Choroid plexus epithelial cell (primary cell): ENCODE measurements around the gene OTOP3.
"Not testable (repeated sequence)": the region's sequence is repeated elsewhere in the genome, so short reads cannot be mapped to it uniquely, and the experiment has no call there.

Source experiments
- DNase-seq: peaks from one replicate; pipeline ENCODE4 v3.0.0-alpha.2; 2010; ENCODE audit warnings: low read depth
- H3K4me3 ChIP-seq: 2 replicates; pipeline ENCODE4 v1.5.1; 2011; ENCODE audit warnings: low read depth, mild to moderate bottlenecking, control low read depth, low read length, moderate library complexity
- CTCF ChIP-seq: conservative IDR thresholded peaks from 2 replicates; pipeline ENCODE4 v1.5.1; 2011; ENCODE audit warnings: low read depth, mild to moderate bottlenecking, control low read depth, inconsistent platforms, low read length, moderate library complexity

The OTOP3 gene

GRCh38 chr17:74904687-74905409 lies 30.9 kb upstream of the OTOP3 start:
- no peak overlapping the region for H3K4me3 ChIP-seq
- no peak for TF ChIP-seq CTCF
- no peak for DNase-seq

GRCh38 chr17:74906214-74906793 lies 29.4 kb upstream of the OTOP3 start:
- not testable (repeated sequence) for DNase-seq, H3K4me3 ChIP-seq

GRCh38 chr17:74907012-74907411 lies 28.7 kb upstream of the OTOP3 start:
- no peak for DNase-seq
- no peak overlapping the region for H3K4me3 ChIP-seq

GRCh38 chr17:74909097-74909496 lies 26.6 kb upstream of the OTOP3 start:
- not testable (repeated sequence) for DNase-seq

More at GRCh38 chr17:74907012-74907411, 28.7 kb upstream of the OTOP3 start:
- TF ChIP-seq CTCF: no peak

GRCh38 chr17:74911423-74911822 lies 24.3 kb upstream of the OTOP3 start:
- DNase-seq, H3K4me3 ChIP-seq: not testable (repeated sequence)

More at GRCh38 chr17:74909097-74909496, 26.6 kb upstream of the OTOP3 start:
- H3K4me3 ChIP-seq: not testable (repeated sequence)

GRCh38 chr17:74916136-74916850 lies 19.4 kb upstream of the OTOP3 start:
- no peak for DNase-seq
- no peak for TF ChIP-seq CTCF
- H3K4me3 ChIP-seq: no peak overlapping the region

GRCh38 chr17:74916851-74917199 lies 18.9 kb upstream of the OTOP3 start:
- no peak overlapping the region for H3K4me3 ChIP-seq
- no peak for TF ChIP-seq CTCF
- DNase-seq: no peak

GRCh38 chr17:74917430-74917829 lies 18.3 kb upstream of the OTOP3 start:
- no peak for TF ChIP-seq CTCF
- no peak overlapping the region for H3K4me3 ChIP-seq
- no peak for DNase-seq
